A549 (cell line): ENCODE results near the gene CTSH.

Source experiments
- ATOH8 ChIP-seq: fragments of 250-450 bp; sonication (Bioruptor Pico); IDR thresholded peaks from 2 replicates; pipeline ENCODE4 v1.5.0; 2020; ENCODE audit warnings: low read depth, mild to moderate bottlenecking, moderate library complexity
- CEBPB ChIP-seq, 2 experiments: fragments of >200 bp in 1 of 2; sonication (Bioruptor Twin) in 1 of 2; formaldehyde crosslinking in 1 of 2; IDR thresholded peaks; 2 replicates each; pipeline ENCODE4 v1.6.1; 2012 to 2016
- EP300 ChIP-seq, 2 experiments: fragments of >200 bp; sonication (Bioruptor Twin); formaldehyde crosslinking; IDR thresholded peaks; 2 replicates in 1 of 2; 3 replicates in 1 of 2; pipeline ENCODE4 v1.6.1; 2016 to 2017
- POLR2A ChIP-seq: IDR thresholded peaks from 2 replicates; pipeline ENCODE4 v1.6.1; 2012; ENCODE audit warnings: mild to moderate bottlenecking, low read length
- RAD21 ChIP-seq, 2 experiments: fragments of >200 bp in 1 of 2; sonication (Bioruptor Twin) in 1 of 2; formaldehyde crosslinking in 1 of 2; IDR thresholded peaks in 1 of 2; conservative IDR thresholded peaks in 1 of 2; 2 replicates in 1 of 2; 3 replicates in 1 of 2; pipeline ENCODE4 v1.6.1; 2012 to 2018; ENCODE audit warnings: inconsistent platforms in 1 of 2
- RFX5 ChIP-seq: fragments of 450-650 bp; IDR thresholded peaks from 2 replicates; pipeline ENCODE4 v1.7.1; 2014; ENCODE audit warnings: antibody characterized with exemption, mild to moderate bottlenecking, moderate library complexity
- RNF2 ChIP-seq: fragments of 200-600 bp; sonication (generic); IDR thresholded peaks from 2 replicates; pipeline ENCODE4 v1.6.1; 2016; ENCODE audit warnings: low read depth, mild to moderate bottlenecking, antibody characterized with exemption, moderate library complexity, borderline replicate concordance
- TF ChIP-seq, protein P1 (sequence below): fragments of >200 bp; sonication (Bioruptor Twin); formaldehyde crosslinking; IDR thresholded peaks from 3 replicates; pipeline ENCODE4 v1.5.1; 2016

DNA sequence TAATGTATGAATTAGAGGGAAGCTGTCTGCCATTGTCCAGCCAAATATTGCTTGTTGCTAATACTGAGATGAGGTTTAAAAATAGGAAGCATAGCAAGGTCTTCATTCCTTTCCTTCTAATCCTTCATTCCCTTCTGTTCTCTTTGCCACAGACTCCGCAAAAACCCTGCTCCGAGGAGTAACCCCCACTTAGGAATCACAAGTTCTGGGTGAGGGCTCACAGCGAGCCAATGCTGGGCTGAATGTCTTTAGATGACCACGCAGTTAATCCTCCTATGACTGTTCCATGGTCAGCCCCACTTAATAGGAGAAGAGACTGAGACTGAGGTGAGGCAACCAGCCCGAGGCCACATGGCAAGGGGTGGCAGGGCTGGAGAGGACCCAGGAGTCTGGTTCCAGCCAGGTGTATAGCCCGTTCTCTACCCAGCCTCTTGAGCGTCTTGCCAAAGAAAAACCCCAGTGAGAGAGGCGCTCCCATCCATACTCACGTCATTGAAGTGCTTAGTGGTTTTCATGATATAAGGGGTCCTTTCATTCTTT is 44.9 kb upstream of the CTSH start:
- TF ChIP-seq CEBPB (IDR thresholded peaks at IDR 0.05) (no peak), EP300 (IDR thresholded peaks at IDR 0.05) (no peak), ATOH8 (CRISPR knock-in tag) (no peak), RAD21 (conservative IDR thresholded peaks at IDR 0.05 in 1 of 2, IDR thresholded peaks at IDR 0.05 in 1 of 2) (no peak), RFX5 (no peak), POLR2A (no peak), RNF2 (no peak)
- TF ChIP-seq, protein P1, sequence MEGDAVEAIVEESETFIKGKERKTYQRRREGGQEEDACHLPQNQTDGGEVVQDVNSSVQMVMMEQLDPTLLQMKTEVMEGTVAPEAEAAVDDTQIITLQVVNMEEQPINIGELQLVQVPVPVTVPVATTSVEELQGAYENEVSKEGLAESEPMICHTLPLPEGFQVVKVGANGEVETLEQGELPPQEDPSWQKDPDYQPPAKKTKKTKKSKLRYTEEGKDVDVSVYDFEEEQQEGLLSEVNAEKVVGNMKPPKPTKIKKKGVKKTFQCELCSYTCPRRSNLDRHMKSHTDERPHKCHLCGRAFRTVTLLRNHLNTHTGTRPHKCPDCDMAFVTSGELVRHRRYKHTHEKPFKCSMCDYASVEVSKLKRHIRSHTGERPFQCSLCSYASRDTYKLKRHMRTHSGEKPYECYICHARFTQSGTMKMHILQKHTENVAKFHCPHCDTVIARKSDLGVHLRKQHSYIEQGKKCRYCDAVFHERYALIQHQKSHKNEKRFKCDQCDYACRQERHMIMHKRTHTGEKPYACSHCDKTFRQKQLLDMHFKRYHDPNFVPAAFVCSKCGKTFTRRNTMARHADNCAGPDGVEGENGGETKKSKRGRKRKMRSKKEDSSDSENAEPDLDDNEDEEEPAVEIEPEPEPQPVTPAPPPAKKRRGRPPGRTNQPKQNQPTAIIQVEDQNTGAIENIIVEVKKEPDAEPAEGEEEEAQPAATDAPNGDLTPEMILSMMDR = no peak
